Measurements from ENCODE around the gene KCNK5. TPM values are rescaled to one million over a fixed set of nuclear protein-coding genes. Genes with fewer than 3 reads are reported as not detected.

The KCNK5 gene
- polyA plus RNA-seq, 1 donor from 2014 or later = not detected

DNA sequence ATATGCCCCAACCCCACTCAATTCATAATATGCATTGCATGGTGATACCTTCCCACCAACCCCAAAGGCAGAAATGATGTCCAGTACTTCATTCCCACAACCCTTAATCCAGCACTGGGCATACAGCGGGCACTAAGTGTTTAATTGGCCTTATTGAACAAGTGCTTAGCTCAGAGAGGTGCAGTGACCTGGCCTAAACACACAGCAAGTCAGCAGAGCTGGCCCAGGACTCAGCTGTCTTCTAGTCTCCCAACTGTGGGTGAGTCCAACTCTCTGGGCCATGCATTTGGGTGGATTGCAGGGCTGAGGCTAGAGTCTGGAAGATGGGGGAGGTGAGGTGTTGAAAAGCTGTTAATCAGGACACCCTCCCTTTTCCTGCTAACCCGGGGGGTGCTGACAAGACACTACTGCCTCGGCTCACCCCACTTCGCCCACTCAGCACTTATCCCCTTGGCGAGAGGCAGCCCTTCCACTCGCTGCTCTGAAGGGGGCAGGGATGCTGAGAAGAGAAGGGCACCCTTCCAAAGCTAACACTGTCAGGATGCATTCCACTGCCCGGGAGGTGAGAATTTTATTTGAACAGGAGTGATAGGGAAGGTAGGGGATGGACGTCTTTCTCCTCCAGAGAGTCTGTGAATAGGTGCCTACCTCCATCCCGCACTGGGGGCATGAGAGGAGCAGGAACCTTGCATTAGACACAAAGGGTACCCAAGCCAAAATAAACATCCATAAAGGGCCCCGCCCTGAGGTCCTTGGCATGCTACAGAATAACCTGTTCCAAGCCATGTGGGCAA lies 14.2 kb downstream of the KCNK5 start:
- Histone ChIP-seq H3K4me2 (ENCODE audit: low read length) (no peak overlapping the region), H2AFZ (ENCODE audit: low read depth, low read length) (no peak overlapping the region), H3K36me3 (ENCODE audit: insufficient read depth, low read length) (no peaks in the 10 kb centered on the region), H3K27me3 (ENCODE audit: insufficient read depth, low read depth, low read length) (no peaks in the 10 kb centered on the region), H4K20me1 (ENCODE audit: insufficient read depth) (no peaks in the 10 kb centered on the region), H3K9ac (ENCODE audit: low read length) (no peak overlapping the region), H3K9me2 (ENCODE audit: insufficient read depth, low read length) (no peaks in the 10 kb centered on the region), H3K4me3 (ENCODE audit: low read length) (no peak overlapping the region), H3F3A (ENCODE audit: insufficient read depth, low read length, poor library complexity, severe bottlenecking) (no peaks in the 10 kb centered on the region), H3K27ac (ENCODE audit: low read length) (no peak overlapping the region), H3K79me2 (replicated peaks; ENCODE audit: insufficient read depth, low read length) (no peaks in the 10 kb centered on the region), H3K9me3 (ENCODE audit: low read length) (no peaks in the 10 kb centered on the region)
- TF ChIP-seq, protein P1, sequence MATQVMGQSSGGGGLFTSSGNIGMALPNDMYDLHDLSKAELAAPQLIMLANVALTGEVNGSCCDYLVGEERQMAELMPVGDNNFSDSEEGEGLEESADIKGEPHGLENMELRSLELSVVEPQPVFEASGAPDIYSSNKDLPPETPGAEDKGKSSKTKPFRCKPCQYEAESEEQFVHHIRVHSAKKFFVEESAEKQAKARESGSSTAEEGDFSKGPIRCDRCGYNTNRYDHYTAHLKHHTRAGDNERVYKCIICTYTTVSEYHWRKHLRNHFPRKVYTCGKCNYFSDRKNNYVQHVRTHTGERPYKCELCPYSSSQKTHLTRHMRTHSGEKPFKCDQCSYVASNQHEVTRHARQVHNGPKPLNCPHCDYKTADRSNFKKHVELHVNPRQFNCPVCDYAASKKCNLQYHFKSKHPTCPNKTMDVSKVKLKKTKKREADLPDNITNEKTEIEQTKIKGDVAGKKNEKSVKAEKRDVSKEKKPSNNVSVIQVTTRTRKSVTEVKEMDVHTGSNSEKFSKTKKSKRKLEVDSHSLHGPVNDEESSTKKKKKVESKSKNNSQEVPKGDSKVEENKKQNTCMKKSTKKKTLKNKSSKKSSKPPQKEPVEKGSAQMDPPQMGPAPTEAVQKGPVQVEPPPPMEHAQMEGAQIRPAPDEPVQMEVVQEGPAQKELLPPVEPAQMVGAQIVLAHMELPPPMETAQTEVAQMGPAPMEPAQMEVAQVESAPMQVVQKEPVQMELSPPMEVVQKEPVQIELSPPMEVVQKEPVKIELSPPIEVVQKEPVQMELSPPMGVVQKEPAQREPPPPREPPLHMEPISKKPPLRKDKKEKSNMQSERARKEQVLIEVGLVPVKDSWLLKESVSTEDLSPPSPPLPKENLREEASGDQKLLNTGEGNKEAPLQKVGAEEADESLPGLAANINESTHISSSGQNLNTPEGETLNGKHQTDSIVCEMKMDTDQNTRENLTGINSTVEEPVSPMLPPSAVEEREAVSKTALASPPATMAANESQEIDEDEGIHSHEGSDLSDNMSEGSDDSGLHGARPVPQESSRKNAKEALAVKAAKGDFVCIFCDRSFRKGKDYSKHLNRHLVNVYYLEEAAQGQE (IDR thresholded peaks at IDR 0.05; ENCODE audit: borderline replicate concordance) = no peak
- TF ChIP-seq SMC3 (conservative IDR thresholded peaks at IDR 0.05; ENCODE audit: poor library complexity) (no peak), EZH2 (IDR thresholded peaks at IDR 0.05; ENCODE audit: borderline replicate concordance, insufficient read depth, low read length, poor library complexity, severe bottlenecking) (no peak), EP300 (conservative IDR thresholded peaks at IDR 0.05; ENCODE audit: poor library complexity, severe bottlenecking) (no peak), TAF1 (IDR thresholded peaks at IDR 0.05; ENCODE audit: low read depth) (no peak), POLR2AphosphoS5 (IDR thresholded peaks at IDR 0.05) (no peak), RAD21 (conservative IDR thresholded peaks at IDR 0.05) (no peak), MXI1 (conservative IDR thresholded peaks at IDR 0.05; ENCODE audit: poor library complexity, severe bottlenecking) (no peak)
- TF ChIP-seq, protein P2, sequence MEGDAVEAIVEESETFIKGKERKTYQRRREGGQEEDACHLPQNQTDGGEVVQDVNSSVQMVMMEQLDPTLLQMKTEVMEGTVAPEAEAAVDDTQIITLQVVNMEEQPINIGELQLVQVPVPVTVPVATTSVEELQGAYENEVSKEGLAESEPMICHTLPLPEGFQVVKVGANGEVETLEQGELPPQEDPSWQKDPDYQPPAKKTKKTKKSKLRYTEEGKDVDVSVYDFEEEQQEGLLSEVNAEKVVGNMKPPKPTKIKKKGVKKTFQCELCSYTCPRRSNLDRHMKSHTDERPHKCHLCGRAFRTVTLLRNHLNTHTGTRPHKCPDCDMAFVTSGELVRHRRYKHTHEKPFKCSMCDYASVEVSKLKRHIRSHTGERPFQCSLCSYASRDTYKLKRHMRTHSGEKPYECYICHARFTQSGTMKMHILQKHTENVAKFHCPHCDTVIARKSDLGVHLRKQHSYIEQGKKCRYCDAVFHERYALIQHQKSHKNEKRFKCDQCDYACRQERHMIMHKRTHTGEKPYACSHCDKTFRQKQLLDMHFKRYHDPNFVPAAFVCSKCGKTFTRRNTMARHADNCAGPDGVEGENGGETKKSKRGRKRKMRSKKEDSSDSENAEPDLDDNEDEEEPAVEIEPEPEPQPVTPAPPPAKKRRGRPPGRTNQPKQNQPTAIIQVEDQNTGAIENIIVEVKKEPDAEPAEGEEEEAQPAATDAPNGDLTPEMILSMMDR (IDR thresholded peaks at IDR 0.05; ENCODE audit: poor library complexity, severe bottlenecking) = no peak

DNA sequence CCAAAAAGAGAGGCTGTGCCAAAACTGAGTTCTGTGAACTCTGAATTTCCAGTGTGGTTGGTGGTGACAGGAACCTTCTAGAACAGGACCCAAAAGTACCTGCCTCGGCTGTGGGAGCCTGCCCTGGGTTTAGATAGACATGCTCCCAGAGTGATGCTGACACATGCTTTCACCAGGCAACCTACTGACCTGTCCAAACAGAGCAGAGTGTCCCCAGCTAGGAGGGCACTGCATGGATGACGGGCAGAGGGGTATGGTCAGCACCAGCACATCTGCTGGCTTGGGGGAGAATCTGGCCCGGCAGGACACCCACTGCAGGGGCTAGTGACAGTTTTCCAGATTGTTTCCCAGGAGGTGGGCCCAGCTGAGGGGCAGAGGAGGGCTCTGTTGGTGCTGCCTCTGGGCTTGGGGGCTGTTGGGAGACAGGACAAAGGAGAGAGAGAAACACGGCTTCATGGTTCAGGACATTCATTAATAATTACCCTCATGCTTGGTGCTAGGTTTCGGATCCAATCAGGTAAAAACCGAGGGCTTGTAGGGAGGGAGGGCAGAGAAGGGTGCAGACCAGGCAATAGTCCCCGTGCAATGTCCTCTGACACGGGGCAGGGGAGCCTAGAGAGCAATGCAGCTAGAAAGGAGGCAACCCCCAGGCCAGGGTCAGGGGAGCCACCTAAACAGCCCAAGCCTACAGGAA lies 15.0 kb downstream of the KCNK5 start:
- H3K79me2 ChIP-seq (replicated peaks; ENCODE audit: insufficient read depth, low read length) = no peaks in the 10 kb centered on the region
- no peak overlapping the region for H3K4me3 ChIP-seq (ENCODE audit: low read length)
- TF ChIP-seq SMC3 (conservative IDR thresholded peaks at IDR 0.05; ENCODE audit: poor library complexity) = no peak
- no peak for TF ChIP-seq EZH2 (IDR thresholded peaks at IDR 0.05; ENCODE audit: borderline replicate concordance, insufficient read depth, low read length, poor library complexity, severe bottlenecking)
- TF ChIP-seq, protein P1 (IDR thresholded peaks at IDR 0.05; ENCODE audit: borderline replicate concordance) = no peak
- no peak for TF ChIP-seq EP300 (conservative IDR thresholded peaks at IDR 0.05; ENCODE audit: poor library complexity, severe bottlenecking)
- no peak for TF ChIP-seq MXI1 (conservative IDR thresholded peaks at IDR 0.05; ENCODE audit: poor library complexity, severe bottlenecking)
- no peak for TF ChIP-seq POLR2AphosphoS5 (IDR thresholded peaks at IDR 0.05)
- TF ChIP-seq RAD21 (conservative IDR thresholded peaks at IDR 0.05) = no peak
- TF ChIP-seq, protein P2 (IDR thresholded peaks at IDR 0.05; ENCODE audit: poor library complexity, severe bottlenecking) = no peak
- TF ChIP-seq TAF1 (IDR thresholded peaks at IDR 0.05; ENCODE audit: low read depth) = no peak
- no peaks in the 10 kb centered on the region for H3F3A ChIP-seq (ENCODE audit: insufficient read depth, low read length, poor library complexity, severe bottlenecking)
- H3K9me3 ChIP-seq (ENCODE audit: low read length) = no peaks in the 10 kb centered on the region
- H3K9ac ChIP-seq (ENCODE audit: low read length) = no peak overlapping the region
- no peak overlapping the region for H3K4me2 ChIP-seq (ENCODE audit: low read length)
- H4K20me1 ChIP-seq (ENCODE audit: insufficient read depth) = no peaks in the 10 kb centered on the region
- H3K36me3 ChIP-seq (ENCODE audit: insufficient read depth, low read length) = no peaks in the 10 kb centered on the region
- no peak overlapping the region for H3K27ac ChIP-seq (ENCODE audit: low read length)
- H3K9me2 ChIP-seq (ENCODE audit: insufficient read depth, low read length) = no peaks in the 10 kb centered on the region
- no peak overlapping the region for H2AFZ ChIP-seq (ENCODE audit: low read depth, low read length)
- H3K27me3 ChIP-seq (ENCODE audit: insufficient read depth, low read depth, low read length) = no peaks in the 10 kb centered on the region

Data from neural cell (in vitro differentiated cells).